Measurements from ENCODE around the gene RPS6KC1.

RPS6KC1 gene

DNA sequence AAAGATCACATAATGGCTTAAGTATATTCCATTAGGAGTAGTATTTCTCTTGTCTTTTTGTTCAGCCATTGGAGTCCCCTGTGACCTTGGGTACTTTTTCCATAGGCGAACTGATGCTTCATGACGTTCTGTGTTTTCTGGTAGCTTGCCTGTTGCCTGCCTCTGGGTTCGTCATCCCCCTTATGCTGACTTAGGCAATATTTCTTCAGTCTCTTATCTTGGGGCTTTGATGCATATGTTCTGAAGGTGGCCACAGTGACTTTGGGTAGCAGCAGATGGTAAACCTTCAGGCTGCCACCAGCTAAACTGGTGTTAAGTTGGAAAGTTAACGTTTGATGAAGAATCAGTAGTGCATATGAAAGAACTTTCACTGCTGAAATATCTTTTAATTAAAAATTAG lies 170.2 kb downstream of the RPS6KC1 start:
- DNase-seq (ENCODE audit: low read depth, low spot score) = no peak

DNA sequence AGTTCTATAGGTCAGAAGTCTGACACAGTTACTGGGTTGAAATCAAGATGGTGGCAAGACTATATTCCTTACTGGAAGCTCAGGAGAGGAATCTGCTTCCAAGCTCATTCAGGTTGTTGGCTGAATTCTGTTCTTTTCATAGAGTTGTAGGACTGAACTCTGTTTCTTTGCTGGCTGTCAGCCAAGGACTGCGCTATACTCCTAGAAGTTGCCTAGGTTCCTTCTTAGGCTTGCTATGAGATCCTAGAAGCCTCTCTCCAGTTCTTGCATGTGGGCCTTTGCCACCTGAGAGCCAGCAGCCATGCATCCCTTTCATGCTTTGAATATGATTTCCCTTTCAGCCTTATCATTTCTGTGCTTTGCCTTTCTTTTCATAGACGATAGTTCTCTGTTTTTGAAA lies 176.4 kb downstream of the RPS6KC1 start:
- DNase-seq (ENCODE audit: low read depth, low spot score) = no peak

DNA sequence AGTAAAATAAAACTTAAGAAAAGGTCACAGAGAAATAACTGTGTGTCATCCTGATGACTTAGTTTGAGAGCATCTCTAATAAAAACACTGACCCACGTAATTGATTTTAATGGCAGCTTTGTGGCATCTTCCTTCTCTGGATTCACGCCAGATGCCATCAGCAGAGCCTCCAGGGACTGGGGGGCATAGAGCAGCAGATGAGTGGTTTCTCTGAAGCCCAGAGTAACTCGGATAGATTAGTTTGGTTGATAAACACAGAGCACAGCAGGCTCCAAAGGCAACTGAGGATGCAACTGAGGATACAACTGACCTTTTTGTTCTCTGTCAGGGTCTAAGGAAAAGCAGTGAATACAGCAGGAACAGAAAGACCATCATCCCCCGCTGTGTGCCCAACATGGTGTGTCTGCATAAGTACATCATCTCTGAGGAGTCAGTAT lies 180.8 kb downstream of the RPS6KC1 start:
- no peak for DNase-seq (ENCODE audit: low read depth, low spot score)

DNA sequence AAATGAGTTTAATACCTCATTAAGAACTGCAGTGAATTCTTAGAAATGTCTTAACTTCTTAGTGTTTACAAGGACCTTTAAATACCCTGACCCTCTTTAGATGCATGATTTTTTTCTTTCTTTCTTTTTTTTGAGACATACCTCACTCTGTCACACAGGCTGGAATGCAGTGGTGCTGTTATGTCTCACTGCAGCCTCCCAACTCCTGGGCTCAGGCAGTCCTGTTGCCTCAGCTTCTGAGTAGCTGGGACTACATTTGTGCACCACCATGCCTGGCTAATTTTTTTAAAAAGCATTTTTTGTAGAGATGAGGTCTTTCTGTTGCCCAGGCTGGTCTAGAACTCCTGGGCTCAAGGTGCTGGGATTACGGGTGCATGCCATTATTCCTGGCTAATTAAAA lies 191.8 kb downstream of the RPS6KC1 start:
- DNase-seq (ENCODE audit: low read depth, low spot score) = no peak

DNA sequence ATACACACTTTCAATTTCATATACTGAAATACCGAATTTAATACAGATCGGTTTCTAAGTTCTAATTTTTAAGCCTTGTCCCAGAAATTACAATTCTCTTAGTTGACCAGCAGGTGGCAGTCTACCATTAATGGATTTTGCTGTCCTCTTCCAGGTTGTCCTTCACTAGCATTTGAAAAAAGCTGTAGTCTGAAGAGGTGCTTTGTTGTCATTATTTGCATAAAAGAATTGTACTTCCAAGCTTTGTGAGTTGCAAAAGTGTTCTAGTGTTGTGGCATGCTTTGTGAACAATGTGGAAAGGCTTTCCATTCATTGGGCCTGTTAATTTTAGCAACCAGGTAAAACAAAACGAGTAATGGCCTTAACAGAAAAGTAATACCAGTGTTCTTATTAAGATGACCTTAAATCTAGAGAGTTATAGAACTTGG lies 193.6 kb downstream of the RPS6KC1 start:
- no peak for DNase-seq (ENCODE audit: low read depth, low spot score)

DNA sequence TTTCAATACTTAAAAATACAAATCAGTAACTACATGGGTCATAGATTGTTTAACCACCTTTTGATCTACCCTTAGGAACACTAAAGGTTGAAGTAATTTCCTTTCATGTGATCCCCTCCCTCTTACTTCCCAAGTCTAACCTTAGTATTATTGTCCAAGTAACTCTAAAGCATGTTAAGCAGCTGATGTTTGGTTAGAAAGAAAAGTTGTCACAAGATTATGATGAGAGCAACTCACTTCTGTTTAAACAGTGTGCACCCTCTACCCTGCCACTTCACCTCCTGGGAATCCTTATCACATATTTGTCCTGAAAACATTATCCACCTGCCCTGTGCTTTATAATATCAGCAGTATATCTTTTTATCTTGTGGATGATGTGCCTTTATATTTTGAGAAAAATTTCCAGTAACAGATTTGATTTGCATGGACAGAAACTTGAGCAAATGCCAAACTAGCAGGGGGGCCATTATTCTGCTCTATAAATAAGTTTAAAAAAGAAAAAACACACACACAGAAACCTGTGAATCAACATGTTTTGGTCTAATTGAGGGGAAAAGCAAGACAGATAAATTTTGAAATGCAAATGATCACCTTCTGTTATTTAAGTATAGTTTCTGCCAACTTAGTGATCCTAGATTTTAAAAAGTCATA lies 194.3 kb downstream of the RPS6KC1 start:
- DNase-seq (ENCODE audit: low read depth, low spot score) = no peak

DNA sequence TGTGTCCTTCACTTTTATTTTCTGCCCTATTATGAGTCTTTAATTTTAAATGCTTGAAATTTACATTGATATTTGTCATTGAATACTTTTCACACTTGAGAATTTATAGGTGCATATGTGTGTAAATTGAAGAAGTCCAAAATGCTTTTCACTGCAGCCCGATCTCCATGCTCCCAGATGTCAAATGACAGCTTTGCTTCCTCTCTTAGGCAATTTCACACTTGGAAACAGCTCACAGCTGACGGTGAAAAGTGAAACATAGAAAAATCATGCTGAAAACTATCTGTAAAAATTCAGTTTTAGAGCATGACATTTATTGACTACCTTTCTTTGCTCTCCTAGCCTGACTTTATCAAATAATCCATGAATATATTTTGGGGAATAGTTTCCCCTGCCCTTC lies 196.0 kb downstream of the RPS6KC1 start:
- no peak for DNase-seq (ENCODE audit: low read depth, low spot score)

DNA sequence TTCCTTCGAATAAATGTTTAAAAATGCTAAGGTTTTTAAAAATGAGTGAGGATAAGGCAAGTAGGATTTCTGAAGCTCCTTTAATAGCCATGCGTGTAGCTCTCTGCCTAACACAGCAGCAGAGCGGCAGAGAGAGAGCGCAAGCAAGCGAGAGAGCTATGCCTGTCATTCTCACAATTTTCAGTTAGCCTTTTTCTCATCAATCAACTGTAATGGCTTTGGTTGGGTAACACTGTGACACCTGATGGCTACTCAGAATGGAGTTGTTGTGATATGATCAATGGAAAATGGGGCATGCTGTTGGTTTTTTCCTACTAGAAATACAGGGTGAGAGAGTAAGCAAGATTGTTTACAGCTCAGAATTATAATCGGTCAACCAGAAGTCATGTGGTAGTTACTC lies 198.4 kb downstream of the RPS6KC1 start:
- no peak for DNase-seq (ENCODE audit: low read depth, low spot score)

DNA sequence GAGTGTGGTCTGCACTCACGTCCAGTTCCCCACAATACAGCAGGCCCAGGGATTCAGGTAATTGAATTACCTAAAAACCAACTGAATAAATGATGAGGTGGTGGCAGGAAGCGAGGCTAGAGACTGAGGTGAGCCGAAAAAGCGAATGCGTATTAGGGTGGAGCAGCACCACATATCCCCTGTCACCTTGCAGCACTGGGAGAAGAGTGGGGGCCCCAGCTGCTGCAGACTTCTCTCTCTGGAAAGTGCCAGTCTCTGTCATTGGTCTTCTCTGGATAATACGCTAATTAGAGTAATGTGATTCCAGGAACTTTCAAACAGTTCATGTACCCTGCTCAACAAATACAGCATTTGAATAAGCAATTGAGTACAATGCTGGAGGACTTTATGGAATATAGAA lies 199.0 kb downstream of the RPS6KC1 start:
- no peak for DNase-seq (ENCODE audit: low read depth, low spot score)

DNA sequence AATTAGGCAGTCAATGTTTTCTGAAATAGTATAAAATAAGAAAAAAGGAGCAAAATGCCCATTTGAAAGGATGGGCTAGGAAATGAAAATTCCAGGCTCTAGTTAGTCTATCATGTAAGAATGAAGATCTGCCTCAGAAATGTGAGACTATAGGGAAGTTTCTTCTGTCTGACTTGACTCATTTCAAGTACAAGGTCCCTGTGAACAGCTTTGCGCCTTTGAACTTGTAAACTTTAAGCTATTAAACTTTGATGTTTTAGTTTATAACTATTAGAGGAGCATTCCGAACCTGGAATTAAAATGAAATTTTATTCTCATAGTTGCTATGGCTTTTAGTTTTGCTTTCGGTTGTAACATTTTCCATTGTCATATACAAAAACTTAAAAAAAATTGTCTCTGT lies 199.4 kb downstream of the RPS6KC1 start:
- no peak for DNase-seq (ENCODE audit: low read depth, low spot score)

DNA sequence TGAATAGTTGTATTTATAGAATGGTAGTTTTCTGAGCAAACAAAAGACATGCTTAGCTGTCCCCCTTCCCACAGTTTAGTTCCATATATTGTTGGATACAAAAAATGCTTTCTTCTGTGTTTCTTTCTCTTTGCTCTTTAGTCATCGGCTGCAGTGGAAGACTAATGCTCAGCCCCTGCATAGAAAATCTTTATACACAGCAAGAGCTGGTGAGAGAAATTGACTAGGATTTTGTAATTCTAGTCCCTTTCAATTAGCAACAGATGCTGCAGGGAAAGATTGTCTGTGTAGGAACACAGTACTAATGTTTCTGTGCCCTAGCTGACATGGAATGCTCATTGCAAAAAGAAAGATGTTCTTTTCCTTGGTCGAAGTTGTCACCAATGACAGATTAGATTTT lies 200.9 kb downstream of the RPS6KC1 start:
- DNase-seq (ENCODE audit: low read depth, low spot score) = no peak

DNA sequence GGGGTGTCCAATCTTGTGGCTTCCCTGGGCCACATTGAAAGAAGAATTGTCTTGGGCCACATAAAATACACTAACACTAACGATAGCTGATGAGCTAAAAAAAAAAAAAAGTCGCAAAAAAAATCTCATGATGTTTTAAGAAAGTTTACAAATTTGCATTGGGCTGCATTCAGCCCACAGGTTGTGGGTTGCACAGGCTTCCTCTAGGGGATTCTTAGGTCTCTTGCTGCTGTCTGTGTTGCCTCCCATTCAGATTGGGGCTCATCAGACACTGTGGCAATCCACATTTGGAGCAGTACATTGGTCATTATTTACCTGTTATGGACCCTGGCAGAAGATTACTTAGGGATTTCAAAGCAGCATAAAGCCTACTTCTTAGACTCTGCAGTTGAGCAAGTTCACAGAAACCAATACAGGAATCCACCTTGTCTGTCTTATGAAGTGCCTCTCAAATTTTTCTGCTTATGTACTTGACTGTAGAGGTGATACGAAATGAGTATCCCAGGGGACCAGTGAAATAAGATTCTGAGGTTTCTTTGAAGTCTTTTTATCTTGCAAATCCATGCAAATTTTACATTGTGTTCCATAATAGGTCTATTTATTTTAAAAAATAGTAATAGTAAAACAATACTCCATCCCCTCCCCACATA lies 205.5 kb downstream of the RPS6KC1 start:
- no peak for DNase-seq (ENCODE audit: low read depth, low spot score)

DNA sequence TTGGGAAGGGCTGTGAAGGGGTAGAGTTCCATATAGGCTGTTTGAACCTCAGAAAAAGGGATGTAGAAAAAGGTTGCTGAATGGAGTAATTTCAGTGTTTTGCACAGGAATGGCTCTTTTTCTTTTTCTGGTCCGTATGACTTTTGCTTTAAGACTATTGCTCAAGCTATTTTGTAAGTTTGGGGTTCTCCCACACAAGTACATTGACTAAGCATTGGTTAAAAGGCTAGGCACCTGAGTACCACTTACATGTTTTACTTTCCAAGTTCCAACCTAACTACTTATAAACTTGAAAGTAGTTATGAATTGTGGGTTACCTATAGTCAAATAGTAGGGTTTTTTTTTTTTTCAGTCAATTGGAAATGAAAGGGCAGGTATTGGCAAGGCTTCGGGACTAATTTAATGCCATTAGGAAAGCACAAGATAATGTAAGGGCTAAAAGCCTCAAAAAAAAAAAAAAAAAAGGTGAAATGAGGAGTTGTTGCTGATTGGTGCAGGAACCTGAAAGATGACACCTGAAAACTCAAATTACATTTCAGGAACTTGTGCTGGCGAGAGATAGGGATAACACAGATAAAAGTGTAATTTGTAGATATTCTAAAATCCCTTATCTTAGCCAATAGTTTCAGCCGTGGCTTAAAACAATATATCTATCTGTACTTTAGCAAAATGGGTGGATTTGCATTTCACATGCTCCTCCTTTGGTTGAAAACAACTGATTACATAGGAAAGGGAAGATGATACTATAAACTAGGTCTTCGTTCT lies 209.5 kb downstream of the RPS6KC1 start:
- DNase-seq (ENCODE audit: low read depth, low spot score) = no peak

DNA sequence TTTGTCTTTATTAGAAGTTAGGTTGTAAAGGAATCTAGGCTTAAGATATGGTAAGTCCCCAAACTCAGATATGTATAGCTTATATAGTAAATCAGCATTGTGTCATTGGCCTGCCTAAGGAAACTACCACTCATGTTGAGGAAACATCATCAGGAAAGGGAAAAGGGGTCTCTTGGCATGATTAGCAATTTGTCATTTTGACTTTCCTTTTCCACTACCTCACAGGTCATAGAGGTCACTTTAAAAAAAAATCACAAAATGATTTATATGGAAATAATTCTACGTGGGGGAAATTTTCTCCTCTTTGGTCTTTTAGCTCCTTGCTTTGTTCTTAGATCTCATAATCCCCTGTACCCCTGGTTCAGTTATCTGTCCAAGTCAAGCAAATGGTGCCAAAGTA lies 213.5 kb downstream of the RPS6KC1 start:
- no peak for DNase-seq (ENCODE audit: low read depth, low spot score)

DNA sequence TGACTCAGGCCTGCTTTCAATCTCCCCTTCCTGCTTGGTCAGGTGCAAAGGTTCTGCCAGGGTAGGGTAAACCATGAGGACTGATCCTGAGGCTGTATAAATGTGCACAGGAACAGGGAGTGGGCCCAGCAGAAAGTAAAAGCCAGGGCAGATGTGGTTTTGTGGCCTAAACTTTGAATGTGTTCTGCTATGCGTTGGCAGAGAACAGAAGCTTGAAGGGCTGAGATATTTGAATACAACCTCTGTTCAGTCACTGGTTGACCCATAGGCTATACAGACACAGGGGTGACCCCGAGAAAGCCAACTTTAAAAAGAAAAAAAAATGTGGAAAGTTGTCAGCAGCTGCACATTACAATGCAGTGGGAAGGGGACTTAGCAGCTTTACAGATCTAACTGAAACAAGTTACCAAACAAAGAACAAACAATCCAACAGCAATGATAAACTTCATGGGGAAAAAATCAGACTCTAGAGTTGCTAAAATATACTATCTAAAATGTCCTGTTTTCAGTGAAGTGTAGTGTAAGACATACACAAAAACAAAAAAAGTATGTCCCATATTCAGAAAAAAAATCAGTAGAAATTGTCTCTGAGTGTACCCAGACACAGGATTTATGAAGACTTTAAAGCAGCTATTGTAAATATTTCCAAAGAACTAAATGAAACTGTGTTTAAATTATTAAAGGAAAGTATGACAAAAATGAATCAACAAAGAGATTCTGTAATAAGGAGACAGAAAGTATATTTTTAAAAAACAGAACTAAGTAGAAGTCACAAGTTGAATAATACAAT lies 216.1 kb downstream of the RPS6KC1 start:
- DNase-seq (ENCODE audit: low read depth, low spot score) = no peak

DNA sequence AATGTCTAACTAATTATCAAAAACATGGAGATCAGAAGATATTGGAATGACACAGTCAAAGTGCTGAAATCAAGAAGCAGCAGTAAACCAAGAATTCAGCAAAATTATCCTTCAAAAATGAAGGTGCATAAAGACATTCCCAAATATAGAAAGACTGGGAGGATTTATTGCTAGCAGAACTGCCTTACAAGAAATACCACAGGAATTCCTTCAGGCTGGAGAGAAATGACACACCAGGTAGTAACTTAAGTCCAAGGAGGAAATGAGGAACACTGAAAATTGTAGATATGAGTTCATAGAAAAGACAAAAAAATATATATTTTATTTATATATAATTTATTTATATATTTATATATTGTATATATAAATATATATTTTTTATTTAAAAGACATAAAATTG lies 217.2 kb downstream of the RPS6KC1 start:
- DNase-seq (ENCODE audit: low read depth, low spot score) = no peak

DNA sequence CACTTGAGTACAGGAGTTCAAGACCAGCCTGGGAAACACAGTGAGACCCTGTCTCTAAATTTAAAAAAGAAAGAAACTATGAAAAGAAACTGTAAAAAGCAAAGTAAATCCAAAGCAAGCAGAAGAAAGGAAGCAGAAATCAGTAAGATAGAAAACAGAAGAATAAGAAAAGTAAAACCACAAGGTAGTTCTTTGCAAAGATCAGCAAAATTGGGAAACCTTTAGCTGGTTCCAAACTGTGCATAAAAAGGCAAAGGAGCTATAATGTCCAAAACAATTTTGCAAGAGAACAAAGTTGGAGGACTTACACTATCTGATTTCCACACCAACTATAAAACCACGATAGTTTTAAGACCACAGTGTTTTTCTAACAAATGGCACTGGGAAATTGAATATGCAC lies 218.8 kb downstream of the RPS6KC1 start:
- no peak for DNase-seq (ENCODE audit: low read depth, low spot score)

DNA sequence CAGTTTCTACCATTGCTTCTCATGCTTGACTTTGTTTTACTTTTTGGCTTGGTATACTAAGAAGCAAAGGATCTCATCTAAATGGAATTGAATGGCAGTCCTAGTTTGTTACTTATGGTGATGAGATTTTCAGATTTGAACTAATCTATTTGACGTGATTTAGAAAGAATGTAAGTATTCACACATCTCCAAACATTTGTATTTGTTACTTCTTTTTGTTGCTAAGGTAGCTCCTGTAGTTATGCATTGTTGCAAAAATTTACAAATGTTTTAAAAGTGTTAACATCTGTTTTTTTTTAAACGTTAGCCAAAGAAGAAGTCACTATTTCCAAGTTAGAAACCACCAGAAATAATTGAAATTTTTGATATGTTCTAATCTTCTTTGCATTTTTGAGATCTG lies 222.5 kb downstream of the RPS6KC1 start:
- no peak for DNase-seq (ENCODE audit: low read depth, low spot score)

DNA sequence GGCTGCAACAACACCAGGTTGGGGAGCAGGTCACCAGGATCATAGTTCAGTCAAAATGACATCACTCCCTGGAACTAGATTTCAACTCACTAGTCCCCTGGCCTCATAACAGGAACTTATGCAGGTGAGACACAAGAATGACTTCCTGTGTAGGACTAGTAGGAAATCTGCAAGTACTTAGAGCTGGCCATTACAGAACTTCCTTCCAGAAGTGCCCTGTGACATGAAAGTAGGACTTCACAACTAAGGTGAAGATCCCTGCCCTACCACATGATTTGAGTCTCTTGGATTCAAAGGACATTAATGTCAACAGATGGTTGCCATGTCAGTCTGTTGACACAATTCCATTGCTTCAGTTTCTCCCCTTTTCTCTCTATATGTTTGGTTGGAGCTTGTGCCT lies 223.1 kb downstream of the RPS6KC1 start:
- DNase-seq (ENCODE audit: low read depth, low spot score) = no peak

DNA sequence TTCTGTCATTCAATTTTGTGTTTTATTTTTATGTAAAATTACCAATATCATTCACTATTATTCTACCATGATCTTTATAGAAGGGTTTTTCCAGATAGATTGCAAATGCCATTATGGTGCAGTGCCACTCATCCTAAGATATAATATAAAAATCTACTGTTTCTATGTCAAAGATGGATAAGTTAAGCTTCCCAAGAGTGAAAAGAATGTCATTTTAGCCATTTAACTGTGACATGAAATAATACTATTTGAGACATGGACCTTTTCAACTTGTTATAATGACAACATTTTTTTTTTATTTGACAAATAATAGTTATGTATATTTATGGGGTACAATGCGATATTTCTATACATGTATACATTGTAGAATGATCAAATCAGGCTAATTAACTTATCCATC lies 224.3 kb downstream of the RPS6KC1 start:
- DNase-seq (ENCODE audit: low read depth, low spot score) = no peak

DNA sequence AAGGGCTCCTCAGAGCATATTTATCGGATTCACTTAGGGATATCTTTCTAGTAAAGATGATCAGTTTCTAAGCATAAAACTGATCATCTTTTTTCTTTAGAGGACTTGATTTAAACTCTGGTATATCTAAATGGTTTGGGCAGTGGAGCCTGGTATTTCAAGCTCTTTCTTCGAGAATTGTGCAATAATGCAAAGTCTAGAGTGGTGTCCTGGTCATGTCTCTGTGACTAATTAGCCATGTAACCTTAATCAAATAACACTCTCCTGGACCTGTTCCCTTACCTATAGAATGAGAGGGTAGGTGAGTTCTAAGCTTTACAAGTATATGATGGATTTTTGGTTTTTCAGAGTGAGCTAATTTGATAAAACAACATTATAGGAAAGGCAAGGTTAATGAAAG lies 225.2 kb downstream of the RPS6KC1 start:
- no peak for DNase-seq (ENCODE audit: low read depth, low spot score)

DNA sequence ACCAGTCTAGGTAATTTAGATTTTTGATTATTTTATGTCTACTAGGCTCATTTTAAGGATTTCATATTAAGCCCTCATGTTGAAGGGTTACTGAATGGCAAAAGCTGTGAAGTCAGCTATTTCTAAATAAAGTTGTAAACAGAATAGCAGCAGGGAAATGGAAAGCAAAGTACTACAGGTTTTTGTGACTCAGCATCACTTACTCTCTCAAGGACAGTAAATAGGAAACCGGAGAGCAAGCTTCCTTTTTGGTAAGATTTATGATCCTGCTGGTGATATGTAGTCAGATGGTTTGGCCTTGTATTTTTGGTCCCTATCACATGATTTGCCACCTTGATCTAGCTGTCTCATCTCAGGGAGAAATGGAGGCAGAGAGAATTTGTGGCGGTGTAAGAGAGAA lies 226.0 kb downstream of the RPS6KC1 start:
- no peak for DNase-seq (ENCODE audit: low read depth, low spot score)
